Activated CD4-positive, alpha-beta T cell treated with anti-CD3 and anti-CD28 coated beads, Interleukin-2, Interleukin-4, amounts not matched to agents 100 ng/mL and 50 ng/mL, durations not matched to agents 16 hours and 8 hours (primary cell): ENCODE data around the gene ADAMTSL3.
"Not testable (repeated sequence)": the region's sequence is repeated elsewhere in the genome, so short reads cannot be mapped to it uniquely, and the experiment has no call there.

ENCODE experiments used
- DNase-seq: peaks from one replicate; pipeline ENCODE4 v3.0.0-alpha.2; 2020; ENCODE audit warnings: low spot score

Gene ADAMTSL3

DNA sequence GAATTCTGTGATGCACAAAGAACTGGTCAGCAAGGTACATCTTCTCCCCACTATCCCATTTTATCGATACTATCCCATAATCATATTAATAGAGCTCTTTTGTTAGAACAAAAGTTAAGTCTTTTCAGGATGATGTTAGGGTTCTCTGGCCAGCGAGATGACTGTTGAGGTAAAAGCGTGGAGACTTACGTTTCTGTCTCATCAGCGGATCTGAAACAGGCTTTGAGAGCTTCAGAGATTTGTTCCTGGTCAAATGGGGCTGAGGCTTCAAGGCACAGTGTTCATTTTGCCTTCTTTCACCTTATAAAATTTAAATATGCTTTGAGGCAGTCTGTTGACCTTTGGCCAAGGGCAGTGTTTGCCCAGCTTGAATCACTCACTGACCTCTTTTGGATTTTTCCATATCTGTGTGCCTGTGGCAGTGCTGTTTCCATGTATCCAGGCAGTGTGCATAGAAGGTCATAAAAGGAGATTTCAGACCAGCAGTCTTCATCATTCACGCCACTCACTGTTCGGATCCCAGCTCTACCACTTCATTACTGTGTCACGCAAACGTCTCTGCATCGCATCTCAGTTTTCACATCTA is 3.1 kb downstream of the ADAMTSL3 start:
- DNase-seq = no peak

DNA sequence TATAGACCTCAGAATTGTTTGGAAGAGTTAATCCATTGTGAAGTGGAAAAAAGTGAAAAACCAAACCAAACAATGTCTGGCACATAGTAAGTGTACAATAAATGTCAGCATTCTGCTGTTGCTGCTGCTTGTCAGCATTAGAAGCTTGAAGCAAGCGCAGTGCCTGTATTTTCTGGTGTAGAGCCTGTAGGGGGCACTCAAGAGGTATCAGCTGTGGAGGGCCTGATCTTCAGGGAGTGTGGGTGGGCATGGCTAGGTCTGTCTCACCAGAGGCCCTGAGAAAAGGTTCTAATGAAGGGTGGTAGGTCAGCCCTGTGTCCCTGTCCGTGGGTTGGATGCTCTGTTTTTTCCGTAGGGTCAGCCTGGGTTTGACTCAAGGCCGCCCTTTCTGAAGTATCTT is 3.6 kb downstream of the ADAMTSL3 start:
- no peak for DNase-seq

DNA sequence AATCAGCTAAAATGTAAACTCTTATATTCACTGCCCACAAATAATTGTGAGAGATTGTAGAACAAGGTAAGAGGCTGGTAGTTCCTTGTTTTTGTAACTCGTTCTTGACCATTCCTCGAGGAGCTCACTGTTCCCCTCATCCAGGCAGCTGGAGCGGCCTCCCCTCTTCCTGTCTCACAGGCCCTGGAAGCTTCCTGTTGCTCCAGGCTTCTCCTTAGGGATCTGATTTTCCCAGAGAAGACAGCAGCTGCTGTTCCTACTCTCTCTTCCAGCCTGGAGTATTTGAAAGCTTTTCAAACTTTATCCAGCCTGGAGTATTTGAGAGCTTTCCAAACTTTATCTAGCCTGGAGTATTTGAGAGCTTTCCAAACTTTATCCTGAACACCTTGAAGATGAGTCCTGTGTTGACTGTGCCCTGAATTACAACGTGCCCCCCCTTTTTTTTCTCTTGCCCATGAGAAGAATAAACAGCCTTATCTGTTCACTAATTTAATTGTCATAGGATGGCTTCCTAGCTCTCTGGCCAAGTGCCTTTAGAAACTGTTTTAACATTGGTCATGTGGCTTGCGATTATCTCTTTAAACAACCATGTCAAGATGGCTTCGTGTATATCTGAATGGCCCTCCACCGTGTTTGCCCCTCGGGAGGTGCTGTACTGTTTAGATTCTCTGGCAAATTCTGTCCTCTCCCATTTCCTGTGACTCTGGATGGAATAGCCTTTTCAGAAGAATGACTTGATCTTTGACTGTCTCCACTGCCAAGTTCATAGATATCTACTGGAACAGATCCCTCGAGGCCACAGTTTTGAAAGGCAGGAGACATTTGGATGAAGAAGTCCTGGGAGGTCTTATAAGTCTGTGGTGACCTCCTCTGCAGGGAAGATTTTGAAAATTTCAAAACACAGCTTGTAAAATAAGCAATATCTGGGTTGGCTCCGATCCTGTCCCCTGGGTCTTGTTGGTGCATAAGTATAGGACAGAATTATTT is 4.8 kb downstream of the ADAMTSL3 start:
- no peak for DNase-seq

DNA sequence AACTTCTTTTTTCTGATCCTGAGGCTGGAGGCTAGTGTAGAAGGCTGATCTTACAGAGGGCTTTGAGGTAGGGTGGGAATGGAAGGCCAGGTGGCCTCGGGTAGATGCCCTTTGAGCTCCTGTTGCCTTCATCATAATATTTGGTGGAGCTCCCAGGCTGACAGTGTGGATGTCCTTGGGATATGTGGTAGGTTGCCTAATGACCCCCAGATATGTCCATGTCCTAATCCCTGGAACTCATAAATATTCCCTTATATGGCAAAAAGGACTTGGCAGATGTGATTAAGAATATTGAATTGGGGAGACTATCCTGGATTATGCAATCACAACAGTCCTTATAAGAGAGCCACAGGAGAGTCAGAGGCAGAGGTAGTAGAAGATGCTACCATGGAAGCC is 5.5 kb downstream of the ADAMTSL3 start:
- DNase-seq = no peak

DNA sequence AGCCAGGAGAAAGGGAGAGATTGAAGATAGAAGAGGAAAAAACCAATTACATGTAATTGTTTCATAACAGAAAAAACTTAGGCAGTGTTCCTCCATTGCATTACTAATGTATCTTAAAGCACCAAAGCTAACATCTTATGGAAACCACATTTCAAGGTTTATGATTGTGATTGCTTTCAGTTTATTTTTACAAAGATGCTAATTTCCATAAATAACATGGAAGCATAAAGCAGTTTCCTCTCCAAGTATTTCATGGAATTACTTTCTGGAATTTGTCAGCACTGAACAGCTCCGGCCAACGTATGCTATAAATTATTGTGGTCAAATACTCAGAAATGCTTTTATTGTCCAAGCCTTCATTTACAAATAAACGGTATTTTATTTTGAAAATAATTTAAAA is 11.6 kb downstream of the ADAMTSL3 start:
- DNase-seq = no peak

DNA sequence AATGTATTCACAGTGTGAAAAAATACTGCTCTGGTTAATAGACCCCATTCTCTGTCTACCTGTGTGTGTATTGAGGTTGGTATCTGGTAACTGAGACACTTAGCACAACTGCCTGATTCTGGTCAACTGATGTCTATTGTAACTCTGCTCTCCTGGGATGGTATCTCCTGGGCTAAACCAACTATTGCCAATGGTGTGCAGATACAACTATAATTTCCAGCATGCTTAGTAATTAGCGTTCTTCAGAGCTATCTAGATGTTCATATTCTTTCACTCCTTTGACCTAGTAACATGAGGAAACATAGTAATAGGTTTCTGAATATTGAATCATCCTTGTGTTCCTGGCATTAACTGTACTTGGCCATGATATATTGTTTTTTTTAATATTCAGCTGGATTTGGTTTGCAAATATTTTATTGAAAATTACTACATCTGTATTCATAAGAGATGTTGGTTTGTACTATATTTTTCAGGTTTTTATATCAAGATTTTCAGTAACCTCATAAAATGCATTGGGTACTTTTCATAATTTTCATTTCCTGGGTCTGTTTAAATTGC is 16.8 kb downstream of the ADAMTSL3 start:
- DNase-seq = no peak

DNA sequence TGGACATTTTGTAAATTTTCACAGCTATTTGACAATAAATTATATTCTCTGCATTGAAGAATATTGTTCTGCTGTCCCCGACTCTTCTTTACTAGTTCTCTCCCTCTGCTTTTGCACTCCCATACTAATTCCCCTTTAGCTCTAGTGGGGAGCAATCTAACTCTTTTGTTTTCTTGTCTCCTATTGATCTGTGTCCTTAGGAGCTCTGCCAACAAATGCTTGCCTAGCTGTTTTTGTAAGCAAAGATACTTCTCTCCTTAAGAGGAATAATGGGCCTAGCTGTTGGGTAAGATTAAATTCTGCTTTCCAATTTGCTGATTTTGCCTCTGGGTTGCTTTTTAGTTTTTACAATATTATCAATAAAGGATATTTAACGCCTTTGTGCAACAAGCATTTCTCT is 17.7 kb downstream of the ADAMTSL3 start:
- DNase-seq = no peak

DNA sequence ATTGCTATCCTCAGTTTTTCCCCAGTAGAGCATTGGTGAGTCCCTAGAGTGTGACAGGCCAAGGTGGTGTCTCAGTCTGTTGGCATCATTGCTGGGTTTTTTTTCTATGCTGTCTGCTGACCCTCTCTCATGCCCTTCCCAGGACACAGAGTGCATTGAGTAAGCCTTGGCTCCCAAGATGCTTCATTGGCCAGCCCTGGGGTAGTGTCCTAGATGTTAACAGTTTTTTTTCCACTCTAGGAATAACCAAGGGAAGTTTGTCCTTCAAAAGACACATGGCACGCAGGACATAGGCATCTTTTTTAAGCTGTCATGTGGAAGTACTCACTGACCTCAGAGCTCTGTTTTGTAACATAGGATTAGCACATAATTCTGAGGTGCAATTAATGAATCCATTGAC is 19.5 kb downstream of the ADAMTSL3 start:
- DNase-seq = no peak

DNA sequence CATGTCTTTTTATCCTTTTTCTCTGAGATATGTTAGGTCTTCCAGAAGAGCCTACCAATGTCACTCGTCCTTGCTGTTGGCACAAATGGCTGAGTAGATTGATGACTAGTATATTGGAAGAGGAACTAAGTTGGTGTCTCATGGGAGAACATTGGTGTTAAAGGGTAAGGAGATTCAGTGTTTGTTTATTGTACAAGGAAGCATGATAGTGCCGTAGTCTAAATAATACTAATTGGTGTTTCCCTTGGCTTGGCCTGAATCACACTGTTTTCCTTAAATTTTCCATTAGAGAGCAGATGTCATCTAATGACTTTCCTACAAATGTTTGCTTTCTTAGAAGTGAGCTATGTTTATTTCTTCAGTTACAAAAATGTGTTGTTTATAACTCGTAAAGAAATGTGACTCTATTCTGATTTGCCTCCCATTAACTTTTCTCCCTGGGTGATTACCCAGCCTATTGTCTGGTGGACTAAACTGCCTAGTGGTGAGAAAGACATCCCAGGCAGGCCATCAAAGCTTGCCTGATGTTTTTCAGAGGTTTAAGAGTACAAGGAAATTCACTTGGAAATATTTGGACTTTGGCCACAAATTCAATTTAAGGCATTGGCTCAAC is 28.7 kb downstream of the ADAMTSL3 start:
- DNase-seq = no peak

DNA sequence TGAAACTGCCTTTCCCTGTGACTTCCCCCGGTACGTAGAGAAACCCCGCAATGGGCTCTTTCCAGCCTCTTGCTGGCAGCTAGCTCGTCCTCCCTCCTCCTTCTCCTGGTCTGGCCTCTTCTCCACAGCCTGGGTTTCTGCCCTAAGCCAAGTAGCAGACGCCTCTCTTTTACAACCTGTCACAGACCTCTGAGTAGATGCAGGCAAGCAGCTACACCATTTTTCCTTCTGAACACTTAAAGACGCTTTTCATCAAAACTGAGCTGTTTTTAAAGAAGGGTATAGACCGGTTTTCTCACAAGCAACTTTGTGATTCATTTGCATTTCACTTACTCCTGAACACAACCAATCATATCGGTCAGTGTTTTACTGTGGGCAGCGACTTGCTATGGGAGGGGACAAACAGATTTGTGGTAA is 32.0 kb downstream of the ADAMTSL3 start:
- no peak for DNase-seq

DNA sequence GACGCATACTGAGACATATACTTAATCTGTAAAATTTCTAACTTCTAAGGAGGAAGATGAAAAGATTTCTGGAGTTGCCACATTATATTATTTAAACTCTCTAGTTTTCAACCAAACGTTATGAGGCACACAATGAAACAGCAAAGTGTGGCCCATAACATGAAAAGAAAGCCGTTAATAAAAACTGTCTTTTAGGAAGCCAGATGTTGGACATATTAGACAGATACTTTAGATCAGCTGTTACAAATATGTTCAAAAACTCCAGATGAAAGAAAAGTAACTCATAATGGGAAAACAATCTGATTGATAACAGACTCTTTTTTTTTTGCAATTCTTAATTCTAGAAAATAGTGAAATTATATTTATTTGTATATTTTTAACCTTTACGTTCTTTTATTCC is 34.3 kb downstream of the ADAMTSL3 start:
- no peak for DNase-seq

DNA sequence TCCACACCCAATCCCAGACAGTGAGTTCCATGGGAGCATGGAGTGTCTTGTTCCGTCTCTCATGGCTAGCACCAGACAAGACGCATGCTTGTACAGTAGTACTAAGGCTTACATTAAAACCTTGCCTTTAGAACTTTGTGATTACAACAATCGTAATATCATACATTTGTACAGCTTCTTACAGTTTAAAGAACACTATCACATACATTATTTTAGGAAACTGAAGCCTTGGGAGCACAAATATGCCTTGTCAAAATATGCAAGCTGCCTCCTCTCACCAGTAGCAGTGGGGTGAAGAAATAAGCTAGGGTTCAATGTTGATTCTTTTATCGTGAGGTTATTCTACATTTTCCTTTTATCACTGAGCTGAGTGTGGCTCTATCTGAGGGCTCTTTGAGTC is 36.8 kb downstream of the ADAMTSL3 start:
- no peak for DNase-seq

DNA sequence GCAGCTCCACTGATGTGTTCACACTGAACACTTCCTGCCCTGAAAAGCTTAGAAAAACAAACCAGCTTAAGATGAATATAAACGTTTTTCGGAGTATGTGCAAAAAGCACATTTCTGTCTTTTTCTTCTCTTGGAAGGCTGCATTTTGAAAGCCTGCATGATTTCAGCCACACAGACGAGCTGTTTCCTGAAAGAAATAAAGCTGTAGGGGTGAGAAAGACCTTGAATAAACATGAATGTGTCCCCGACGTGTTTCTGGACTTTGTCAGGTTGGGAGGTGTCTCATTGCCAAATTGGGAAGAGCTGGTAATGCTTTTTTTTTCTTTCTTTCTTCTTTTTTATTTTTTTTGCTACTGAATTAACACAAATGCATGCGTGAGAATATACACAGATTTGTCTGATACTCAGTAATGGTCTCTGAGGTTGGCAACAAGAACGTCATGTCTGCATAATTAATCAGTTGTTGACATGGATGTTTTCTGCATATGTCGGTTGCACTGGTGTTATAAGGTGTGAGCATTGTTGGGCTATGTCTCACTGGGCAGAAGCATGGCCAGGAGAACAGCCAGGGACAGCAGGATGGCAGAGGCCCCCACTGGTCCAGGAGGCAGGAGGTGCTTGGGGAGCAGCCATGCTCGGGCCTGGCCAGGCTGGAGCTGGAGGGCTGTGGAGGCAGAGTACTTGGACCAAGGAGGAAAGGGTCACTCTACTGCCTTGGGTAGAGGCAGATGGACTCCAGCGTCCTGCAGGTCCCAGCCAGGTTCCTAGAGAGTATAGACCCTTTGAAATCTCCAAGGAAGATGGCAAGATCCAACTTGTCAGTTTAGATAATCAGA is 39.0 kb downstream of the ADAMTSL3 start:
- no peak for DNase-seq

DNA sequence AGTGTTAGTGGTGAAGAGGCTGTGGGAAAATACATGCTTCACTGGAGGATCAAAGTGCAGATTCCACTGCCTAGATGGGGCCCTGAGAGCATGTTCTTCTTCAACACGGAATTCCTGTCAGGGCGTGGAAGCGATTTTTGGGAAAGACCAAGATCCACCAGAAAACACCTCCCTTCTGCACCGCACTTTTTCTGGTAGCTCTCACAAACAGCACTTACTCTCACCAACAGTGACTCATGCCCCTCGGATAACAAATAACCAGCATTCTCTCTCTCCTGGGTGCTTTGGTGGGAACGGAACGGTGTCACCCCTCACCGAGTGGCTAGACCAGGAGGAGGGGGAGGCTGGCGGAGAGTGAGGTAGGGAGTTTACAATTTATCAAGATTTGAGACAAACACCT is 40.1 kb downstream of the ADAMTSL3 start:
- no peak for DNase-seq

DNA sequence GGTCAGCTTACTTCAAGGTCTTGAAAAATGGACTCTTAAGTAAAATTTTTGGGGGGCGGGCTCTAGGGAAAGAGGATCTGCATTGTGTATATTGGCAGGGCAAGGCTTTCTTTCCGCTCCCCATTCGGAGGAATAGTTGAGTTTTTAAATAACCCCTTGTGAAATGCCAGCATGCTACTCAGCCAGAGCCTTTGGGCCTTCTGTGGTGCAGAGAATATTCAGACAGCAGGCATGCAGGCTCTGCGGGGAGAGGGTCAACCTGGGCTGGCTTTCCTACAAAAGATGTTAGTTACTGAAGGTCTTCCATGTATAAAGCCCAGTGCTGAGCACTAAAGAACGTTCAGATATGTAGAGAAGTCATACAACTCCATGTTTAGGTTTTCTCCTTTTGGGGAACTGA is 40.6 kb downstream of the ADAMTSL3 start:
- DNase-seq = no peak

DNA sequence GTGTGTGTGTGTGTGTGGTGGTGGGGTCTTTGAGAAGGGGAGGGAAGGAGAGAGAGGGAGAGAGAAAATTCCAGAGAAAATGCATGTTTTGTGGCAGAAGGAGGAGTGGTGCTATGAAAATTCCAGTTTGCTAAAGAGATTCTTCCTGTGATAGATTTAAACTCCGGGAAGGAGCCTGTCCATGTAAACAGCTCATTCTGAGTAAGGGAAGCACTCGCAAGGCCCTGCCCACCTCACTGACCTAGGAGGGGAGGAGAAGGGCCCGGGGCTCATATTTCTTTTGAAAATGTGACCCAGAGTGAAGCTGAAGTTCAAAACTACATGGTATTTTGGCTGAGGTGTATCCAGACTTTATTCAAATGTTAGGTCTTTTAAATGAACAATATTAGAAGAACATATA is 41.3 kb downstream of the ADAMTSL3 start:
- no peak for DNase-seq

DNA sequence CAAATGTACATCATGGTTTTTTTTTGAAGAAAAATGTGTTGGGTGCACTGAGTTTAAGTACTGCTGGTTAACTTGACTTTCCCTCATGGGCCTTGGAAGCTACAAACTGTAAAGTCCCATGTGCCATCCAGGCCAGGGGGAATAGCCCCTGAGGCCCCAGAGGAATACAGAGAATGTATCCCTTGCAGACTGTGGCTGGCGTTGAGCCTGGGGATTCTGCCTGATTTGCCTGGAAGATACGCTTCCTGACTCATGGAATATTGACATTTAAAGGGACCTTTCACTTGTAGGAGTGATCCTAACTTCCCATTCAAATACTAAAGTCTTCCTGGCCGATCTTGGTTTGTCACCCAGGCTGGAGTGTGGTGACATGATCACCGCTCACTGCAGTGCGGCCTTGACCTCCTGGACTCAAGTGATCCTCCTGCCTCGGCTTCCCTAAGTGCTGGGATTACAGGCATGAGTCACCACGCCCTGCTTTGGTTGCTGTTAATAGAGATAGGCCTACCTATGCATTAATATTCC is 42.0 kb downstream of the ADAMTSL3 start:
- no peak for DNase-seq

DNA sequence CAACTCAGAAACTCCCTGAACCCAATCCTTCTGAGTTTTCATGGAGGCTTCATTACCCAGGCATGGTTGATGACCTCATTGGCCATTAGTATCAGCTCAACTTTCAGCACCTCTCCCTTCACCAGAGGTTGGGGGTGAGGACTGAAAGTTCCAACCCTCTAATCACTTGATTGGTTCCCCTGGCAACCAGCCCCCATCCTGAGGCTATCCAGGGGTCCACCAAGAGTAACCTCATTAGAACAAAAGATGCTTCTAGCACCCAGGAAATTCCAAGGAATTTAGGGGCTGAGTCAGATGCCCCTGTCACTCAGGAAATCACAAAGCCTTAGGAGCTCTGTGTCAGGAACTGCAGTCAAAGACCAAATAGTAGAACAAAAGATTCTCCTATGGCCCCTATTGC is 43.8 kb downstream of the ADAMTSL3 start:
- no peak for DNase-seq

DNA sequence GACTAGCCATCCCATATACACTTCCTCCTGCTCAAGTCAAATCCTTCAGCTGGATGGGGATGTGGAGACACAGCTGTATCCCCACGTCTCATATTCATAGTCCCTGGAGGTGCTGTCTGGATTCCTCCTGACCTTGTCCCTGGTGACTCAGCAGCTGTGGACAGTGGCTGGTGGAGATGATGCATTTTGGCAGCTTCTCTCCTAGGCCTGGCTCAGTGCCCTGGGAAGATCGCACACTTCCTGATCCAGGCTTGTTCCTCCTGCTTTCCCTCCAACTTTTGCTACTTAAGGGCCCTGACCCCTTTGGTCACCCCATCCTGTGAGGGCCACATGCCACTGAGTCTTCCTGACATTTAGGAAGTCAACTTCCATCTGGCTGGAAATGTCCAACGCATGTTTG is 44.4 kb downstream of the ADAMTSL3 start:
- DNase-seq = no peak

DNA sequence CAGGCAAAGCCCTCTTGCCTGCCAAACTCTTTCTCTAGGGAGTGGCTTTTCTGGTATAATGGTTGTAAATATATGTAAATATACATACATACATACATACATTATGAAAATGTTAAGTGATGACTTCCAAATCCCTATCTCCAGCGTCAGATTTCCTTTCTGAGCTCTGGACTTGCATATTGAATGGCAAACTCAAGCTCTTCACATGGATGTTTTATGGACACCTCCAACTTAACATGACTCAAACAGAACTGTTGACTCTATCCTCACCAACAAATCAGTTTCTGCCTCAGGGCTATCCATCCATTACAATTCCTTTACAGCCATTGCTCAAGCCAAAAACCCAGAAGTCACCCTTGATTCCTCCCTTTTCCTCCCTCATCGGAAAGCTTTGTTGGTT is 45.1 kb downstream of the ADAMTSL3 start:
- DNase-seq = no peak

DNA sequence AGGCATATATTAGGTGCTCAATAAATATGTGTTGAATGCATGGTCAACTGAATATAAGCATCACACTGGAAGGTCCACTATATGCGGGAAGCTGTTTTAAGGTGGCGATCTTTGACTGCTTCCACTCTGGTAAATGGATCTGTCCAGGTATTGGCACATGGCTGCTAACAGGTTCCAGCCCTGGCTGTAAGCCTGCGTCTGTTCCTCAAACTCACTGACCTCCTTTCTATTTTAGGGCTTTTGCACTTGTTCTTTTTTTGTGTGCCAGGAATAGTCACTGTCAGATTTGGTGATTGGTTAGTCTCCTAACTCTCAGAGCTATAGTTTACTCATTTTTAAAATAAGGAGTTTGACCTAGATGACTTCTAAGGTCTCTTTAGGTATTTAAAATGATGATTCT is 46.2 kb downstream of the ADAMTSL3 start:
- no peak for DNase-seq

DNA sequence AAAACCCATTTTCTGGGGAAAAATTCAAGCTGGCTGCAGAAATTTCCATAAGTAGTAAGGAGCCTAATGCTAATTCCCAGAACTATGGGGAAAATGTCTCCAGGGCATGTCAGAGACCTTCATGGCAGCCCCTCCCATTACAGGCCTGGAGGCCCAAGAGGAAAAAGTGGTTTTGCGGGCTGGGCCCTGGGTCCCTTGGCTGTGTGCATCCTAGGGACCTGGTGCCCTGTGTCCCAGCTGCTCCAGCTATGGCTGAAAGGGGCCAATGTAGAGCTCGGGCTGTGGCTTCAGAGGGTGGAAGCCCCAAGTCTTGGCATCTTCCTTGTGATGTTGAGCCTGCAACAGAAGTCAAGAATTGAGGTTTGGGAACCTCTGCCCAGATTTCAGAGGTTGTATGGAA is 48.4 kb downstream of the ADAMTSL3 start:
- not testable (repeated sequence) for DNase-seq
